Measurements from ENCODE around the gene SERPINB1. TPM values are rescaled to one million over a fixed set of nuclear protein-coding genes. Genes with fewer than 3 reads are reported as not detected.

Gene SERPINB1
- total and polyA plus RNA-seq, 2 donors from 2014 or later, result 37.4 to 86.4 TPM

DNA sequence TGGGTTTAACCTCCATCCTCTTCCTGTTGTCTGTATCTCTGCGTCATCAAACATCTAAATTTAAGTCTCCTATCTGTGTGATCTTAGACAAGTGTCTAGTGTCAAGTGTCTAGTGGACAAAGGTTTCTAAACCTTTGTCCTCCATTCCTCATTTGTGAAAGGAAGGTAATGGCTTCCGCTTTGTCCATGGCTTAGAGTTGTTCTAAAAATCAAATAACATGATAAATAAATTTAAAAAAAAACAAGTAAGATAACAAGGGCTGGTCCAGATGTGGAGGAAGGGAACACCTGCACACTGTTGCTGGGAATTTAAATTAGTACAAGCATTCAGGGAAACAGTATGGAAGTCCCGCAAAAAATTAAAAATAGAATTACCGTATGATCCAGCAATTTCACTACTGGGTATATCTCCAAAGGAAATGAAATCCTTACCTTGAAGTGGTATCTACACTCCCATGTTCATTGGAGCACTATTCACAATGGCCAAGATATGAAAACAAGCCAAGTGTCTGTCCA is 17.6 kb upstream of the SERPINB1 start:
- H3K4me1 ChIP-seq (ENCODE audit: control insufficient read depth in 2 of 3, insufficient read depth in 2 of 3, low read depth in 1 of 3, low read length in 3 of 3), result peaks cover 3 to 22% (median 7%) of the 10 kb centered on the region in 3 donors
- peak overlapping the region in 1 of 2 donors; percentile 30 for H3K27ac ChIP-seq (ENCODE audit: low read depth in 2 of 2, low read length in 2 of 2)
- FAIRE-seq, result no peak

DNA sequence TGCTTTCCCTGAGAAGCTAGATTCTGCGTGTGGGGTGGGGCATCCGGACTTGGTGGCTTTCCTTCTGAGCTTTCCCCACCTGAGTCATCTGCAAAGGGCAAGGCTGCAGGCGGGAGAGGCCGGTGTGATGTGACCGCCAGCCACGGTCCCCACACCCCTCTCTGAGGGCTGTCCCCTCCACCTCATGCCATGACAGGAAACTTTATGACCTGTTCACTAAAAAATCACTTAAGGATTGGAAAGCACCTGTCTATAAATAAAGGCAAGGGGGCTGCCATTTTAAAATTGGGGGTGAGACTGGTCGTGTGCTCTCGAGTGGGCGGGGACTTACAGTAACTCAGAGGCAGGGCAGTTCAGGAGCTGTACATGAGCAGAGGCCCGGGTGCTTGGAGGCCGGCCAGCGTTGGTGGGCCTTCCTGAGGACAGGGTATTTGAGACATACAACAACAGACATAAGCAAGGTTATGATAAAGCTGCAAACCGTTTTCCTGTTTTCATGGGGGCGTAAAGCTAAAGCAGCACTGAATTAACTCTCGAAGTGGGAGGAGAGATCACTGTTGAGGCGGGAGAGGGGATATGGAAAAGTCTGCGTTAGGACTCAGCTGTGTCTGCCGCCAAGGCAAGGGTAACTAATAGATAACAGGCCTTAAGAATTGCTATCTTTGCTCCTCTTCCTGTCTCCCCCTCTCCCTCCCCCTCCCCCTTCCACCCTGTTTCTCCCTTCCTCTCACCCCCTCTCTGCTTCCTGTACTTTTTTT is 16.1 kb upstream of the SERPINB1 start:
- Histone ChIP-seq H3K9ac (ENCODE audit: low read length in 3 of 3) (no peak overlapping the region), H3K27me3 (ENCODE audit: control insufficient read depth, insufficient read depth, low read length) (no peaks in the 10 kb centered on the region)
- intact Hi-C loops (cut with DNase I), result no loop called here

More for the DNA sequence above, 17.6 kb upstream of the SERPINB1 start:
- Histone ChIP-seq H3K9me3 (ENCODE audit: control insufficient read depth in 2 of 3, insufficient read depth in 1 of 3, low read length in 3 of 3) (no peaks in the 10 kb centered on the region), H3K27me3 (ENCODE audit: control insufficient read depth, insufficient read depth, low read length) (no peaks in the 10 kb centered on the region), H3K4me3 (ENCODE audit: low read length in 3 of 3) (no peak overlapping the region), H3K36me3 (ENCODE audit: control insufficient read depth in 2 of 3, insufficient read depth in 3 of 3, low read length in 3 of 3) (no peaks in the 10 kb centered on the region), H3K9ac (ENCODE audit: low read length in 3 of 3) (no peak overlapping the region)
- no peak for DNase-seq
- TF ChIP-seq, protein P1, sequence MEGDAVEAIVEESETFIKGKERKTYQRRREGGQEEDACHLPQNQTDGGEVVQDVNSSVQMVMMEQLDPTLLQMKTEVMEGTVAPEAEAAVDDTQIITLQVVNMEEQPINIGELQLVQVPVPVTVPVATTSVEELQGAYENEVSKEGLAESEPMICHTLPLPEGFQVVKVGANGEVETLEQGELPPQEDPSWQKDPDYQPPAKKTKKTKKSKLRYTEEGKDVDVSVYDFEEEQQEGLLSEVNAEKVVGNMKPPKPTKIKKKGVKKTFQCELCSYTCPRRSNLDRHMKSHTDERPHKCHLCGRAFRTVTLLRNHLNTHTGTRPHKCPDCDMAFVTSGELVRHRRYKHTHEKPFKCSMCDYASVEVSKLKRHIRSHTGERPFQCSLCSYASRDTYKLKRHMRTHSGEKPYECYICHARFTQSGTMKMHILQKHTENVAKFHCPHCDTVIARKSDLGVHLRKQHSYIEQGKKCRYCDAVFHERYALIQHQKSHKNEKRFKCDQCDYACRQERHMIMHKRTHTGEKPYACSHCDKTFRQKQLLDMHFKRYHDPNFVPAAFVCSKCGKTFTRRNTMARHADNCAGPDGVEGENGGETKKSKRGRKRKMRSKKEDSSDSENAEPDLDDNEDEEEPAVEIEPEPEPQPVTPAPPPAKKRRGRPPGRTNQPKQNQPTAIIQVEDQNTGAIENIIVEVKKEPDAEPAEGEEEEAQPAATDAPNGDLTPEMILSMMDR (IDR thresholded peaks at IDR 0.05; ENCODE audit: borderline replicate concordance, extremely low read depth, insufficient read depth), result no peak
- intact Hi-C loops (cut with DNase I), result no loop called here

DNA sequence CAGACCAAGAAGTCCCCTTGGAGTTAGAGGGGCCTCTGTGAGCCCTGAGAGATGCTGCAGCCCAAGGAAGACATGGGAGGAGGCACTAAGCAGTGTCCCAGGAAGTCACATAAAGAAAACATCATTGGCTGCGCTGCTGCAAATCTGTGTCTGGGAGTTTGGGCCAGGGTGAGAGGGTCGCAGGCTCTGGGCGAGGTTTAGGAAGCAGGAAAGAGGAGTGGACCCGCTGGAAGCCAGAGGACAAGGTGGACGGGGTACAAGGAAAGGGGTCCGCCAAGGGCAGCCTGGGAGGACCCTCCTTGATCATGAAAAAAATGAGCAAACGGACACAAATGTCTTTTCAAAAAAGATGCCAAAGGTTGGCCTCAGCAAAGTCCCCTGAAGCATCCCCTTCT is 15.5 kb upstream of the SERPINB1 start:
- TF ChIP-seq, protein P1 (IDR thresholded peaks at IDR 0.05; ENCODE audit: borderline replicate concordance, extremely low read depth, insufficient read depth), result no peak
- FAIRE-seq (no peak), DNase-seq (no peak)
- Histone ChIP-seq H3K27ac (ENCODE audit: low read depth in 2 of 2, low read length in 2 of 2) (peak overlapping the region in 1 of 2 donors; percentile 83), H3K9me3 (ENCODE audit: control insufficient read depth in 2 of 3, insufficient read depth in 1 of 3, low read length in 3 of 3) (no peaks in the 10 kb centered on the region), H3K36me3 (ENCODE audit: control insufficient read depth in 2 of 3, insufficient read depth in 3 of 3, low read length in 3 of 3) (no peaks in the 10 kb centered on the region), H3K27me3 (ENCODE audit: control insufficient read depth, insufficient read depth, low read length) (no peaks in the 10 kb centered on the region), H3K4me3 (ENCODE audit: low read length in 3 of 3) (no peak overlapping the region), H3K4me1 (ENCODE audit: control insufficient read depth in 2 of 3, insufficient read depth in 2 of 3, low read depth in 1 of 3, low read length in 3 of 3) (peaks cover 3 to 32% (median 11%) of the 10 kb centered on the region in 3 donors), H3K9ac (ENCODE audit: low read length in 3 of 3) (no peak overlapping the region)
- intact Hi-C loops (cut with DNase I), result no loop called here

More for the DNA sequence above, 16.1 kb upstream of the SERPINB1 start:
- Histone ChIP-seq H3K4me1 (ENCODE audit: control insufficient read depth in 2 of 3, insufficient read depth in 2 of 3, low read depth in 1 of 3, low read length in 3 of 3) (peaks cover 3 to 28% (median 11%) of the 10 kb centered on the region in 3 donors), H3K9me3 (ENCODE audit: control insufficient read depth in 2 of 3, insufficient read depth in 1 of 3, low read length in 3 of 3) (no peaks in the 10 kb centered on the region), H3K36me3 (ENCODE audit: control insufficient read depth in 2 of 3, insufficient read depth in 3 of 3, low read length in 3 of 3) (no peaks in the 10 kb centered on the region), H3K4me3 (ENCODE audit: low read length in 3 of 3) (no peak overlapping the region), H3K27ac (ENCODE audit: low read depth in 2 of 2, low read length in 2 of 2) (peak overlapping the region; percentile 30 to 83)
- TF ChIP-seq, protein P1 (IDR thresholded peaks at IDR 0.05; ENCODE audit: borderline replicate concordance, extremely low read depth, insufficient read depth), result no peak
- DNase-seq, result peak; percentile 58 to 91 (median 61)
- no peak for FAIRE-seq

Data from kidney (tissue), 14 donors.